Smooth muscle cell of trachea (primary cell): Measurements from ENCODE around the gene PRKAA2. TPM values are rescaled to one million over a fixed set of nuclear protein-coding genes. Genes with fewer than 3 reads are reported as not detected.

Experiments used
- total RNA-seq: library from RNA; depleted of rRNA; stranded (reverse); fragments of >200 nt; gene quantifications from 2 replicates; pipeline ENCODE4 v1.2.1, GENCODE V29; 2014

Gene PRKAA2
- 3.0 and 4.1 TPM in 2 replicates for total RNA-seq

DNA sequence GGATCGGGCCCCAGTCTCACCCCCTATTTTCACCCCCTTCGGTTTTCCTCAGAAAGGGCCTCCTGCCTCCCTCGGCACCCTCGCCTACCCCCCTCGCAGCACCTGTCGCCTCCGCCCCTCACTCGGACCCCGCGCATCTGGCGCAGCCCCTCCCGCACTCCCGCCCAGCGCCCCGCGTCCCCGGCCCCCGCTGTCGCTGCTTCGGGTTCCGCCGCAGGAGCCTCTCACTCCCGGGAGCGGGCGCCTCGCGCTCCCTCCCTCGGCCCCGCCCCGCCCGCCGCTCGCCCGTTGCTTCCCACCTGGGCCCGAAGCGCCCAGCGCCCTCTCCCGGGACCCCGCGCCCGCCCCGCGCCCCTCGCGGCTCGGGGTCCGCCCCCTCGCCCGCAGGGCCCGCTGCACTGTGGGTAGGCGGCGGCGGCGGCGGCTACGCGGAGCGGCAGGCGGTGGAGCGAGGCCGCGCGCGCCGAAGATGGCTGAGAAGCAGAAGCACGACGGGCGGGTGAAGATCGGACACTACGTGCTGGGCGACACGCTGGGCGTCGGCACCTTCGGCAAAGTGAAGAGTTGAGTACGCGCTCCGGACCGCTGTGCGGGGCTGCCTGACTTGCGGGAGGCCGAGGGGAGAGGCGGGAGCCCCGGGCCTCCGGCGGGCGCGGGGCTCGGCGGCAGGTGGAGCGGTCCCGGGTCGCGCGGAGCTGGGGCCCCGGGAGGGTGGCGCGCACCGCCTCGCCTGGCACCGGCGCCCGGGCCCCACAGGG, at the start of gene PRKAA2:
PRKAA2 (plus strand) TSS at position 396 of the 758 bp plus-strand sequence; CDS start at position 470, 74 bp downstream.

Other genes with a start within 250 kb of the PRKAA2 start
- 265 and 554 TPM in 2 replicates for gene PLPP3, start 65.8 kb upstream of the PRKAA2 start, total RNA-seq
- gene FYB2, start 174.1 kb downstream of the PRKAA2 start, total RNA-seq = not detected in 2 replicates
- under 0.01 TPM in 1 of 2 replicates, not detected in the other for gene C8A, start 209.5 kb downstream of the PRKAA2 start, total RNA-seq